Natural killer cell (primary cell): ENCODE measurements around the gene GRIN3B. TPM values are rescaled to one million over a fixed set of nuclear protein-coding genes. Genes with fewer than 3 reads are reported as not detected.

Experiments
- ATAC-seq, 3 donors: fragments of 150-1000 bp in 2 of 3; fragments of 200-7000 bp in 1 of 3; cut with Tn5 transposase; 1 replicate in 1 of 3; 2 replicates in 2 of 3; pipeline ENCODE4 v1.10.0; 2021; ENCODE audit warnings: mild to moderate bottlenecking in 2 of 3, moderate library complexity in 2 of 3
- DNase-seq, 2 donors: peaks; one replicate each; pipeline versions ENCODE4 v3.0.0 to v3.0.0-alpha.2; 2013 to 2021; ENCODE audit warnings: mixed read lengths in 1 of 2
- H3K27ac ChIP-seq: one replicate; pipeline ENCODE4 v1.5.1; 2013; ENCODE audit warnings: mild to moderate bottlenecking, low read length
- H3K27me3 ChIP-seq: one replicate; pipeline ENCODE4 v1.6.1; 2013; ENCODE audit warnings: low read length; ENCODE audit not compliant: control insufficient read depth, insufficient read depth
- H3K36me3 ChIP-seq: one replicate; pipeline ENCODE4 v1.6.1; 2013; ENCODE audit warnings: low read length; ENCODE audit not compliant: control insufficient read depth, insufficient read depth
- H3K4me1 ChIP-seq: one replicate; pipeline ENCODE4 v1.6.1; 2013; ENCODE audit warnings: low read length; ENCODE audit not compliant: control insufficient read depth, insufficient read depth
- H3K4me3 ChIP-seq: one replicate; pipeline ENCODE4 v1.5.1; 2013; ENCODE audit warnings: low read length
- H3K9me3 ChIP-seq: one replicate; pipeline ENCODE4 v1.6.1; 2013; ENCODE audit warnings: low read length; ENCODE audit not compliant: control insufficient read depth, insufficient read depth
- H3K27ac Mint-ChIP-seq, 2 donors: one replicate each; pipeline ENCODE4 v1.8.0; 2022; ENCODE audit warnings: mild to moderate bottlenecking in 2 of 2, mixed read lengths in 2 of 2, moderate library complexity in 1 of 2
- H3K27me3 Mint-ChIP-seq, 2 donors: one replicate each; pipeline ENCODE4 v1.8.0; 2022; ENCODE audit warnings: low read depth in 2 of 2, mixed read lengths in 2 of 2
- H3K36me3 Mint-ChIP-seq: one replicate; pipeline ENCODE4 v1.8.0; 2022; ENCODE audit warnings: mixed read lengths
- H3K4me1 Mint-ChIP-seq, 2 donors: one replicate each; pipeline ENCODE4 v1.8.0; 2022; ENCODE audit warnings: mixed read lengths in 2 of 2
- H3K4me3 Mint-ChIP-seq: one replicate; pipeline ENCODE4 v1.8.0; 2022; ENCODE audit warnings: mild to moderate bottlenecking, moderate library complexity, mixed read lengths
- H3K9me3 Mint-ChIP-seq, 2 donors: one replicate each; pipeline ENCODE4 v1.8.0; 2022; ENCODE audit warnings: mixed read lengths in 2 of 2
- CTCF ChIP-seq: fragments of 200-600 bp; IDR thresholded peaks from one replicate; pipeline ENCODE4 v1.8.0; 2022; ENCODE audit warnings: antibody characterized with exemption
- WGBS: methylation state at CpG from one replicate; pipeline ENCODE4 v1.1.7; 2013; ENCODE audit warnings: missing lambda C conversion rate; ENCODE audit not compliant: insufficient coverage; 5-methylcytosine and 5-hydroxymethylcytosine counted together
- intact Hi-C: fragments of 100-400 bp; cut with micrococcal nuclease; formaldehyde crosslinking; loops from one replicate; pipeline ENCODE4 v1.14.2; 2022
- total RNA-seq, 4 donors: library from RNA; stranded (reverse); fragments of 120-200 nt in 1 of 4; gene quantifications; one replicate each; pipeline versions ENCODE4 v1.2.3 to v1.2.4, GENCODE V29; 2013 to 2022

GRIN3B gene
- total RNA-seq, 3 donors from 2014 or later (not counting 1 experiment from before 2014, with no cell fraction given): 0.09 to 0.15 TPM; not detected in 1

- Mint-ChIP-seq H3K4me3 (peak overlapping the region; percentile 78), H3K36me3 (no peaks in the 10 kb centered on the region), H3K27me3 (peaks cover 9 to 22% of the 10 kb centered on the region in 2 donors), H3K27ac (peak overlapping the region; percentile 84 to 94), H3K9me3 (no peaks in the 10 kb centered on the region), H3K4me1 (peaks cover 7 to 13% of the 10 kb centered on the region in 2 donors)
- peaks cover 27% of the 10 kb centered on the region for H3K4me1 ChIP-seq
- ATAC-seq (peak; percentile 72 to 79 (median 73)), DNase-seq (peak; percentile 75 to 91)
- no peak overlapping the region for H3K4me3 ChIP-seq
- TF ChIP-seq CTCF: no peak
- H3K27me3 ChIP-seq: peaks cover 21% of the 10 kb centered on the region
- intact Hi-C loops: no loop called here
- H3K9me3 ChIP-seq: no peaks in the 10 kb centered on the region
- WGBS: 20% methylated on average over 64 of the region's 64 CpGs
- H3K27ac ChIP-seq: peak overlapping the region; percentile 22
- H3K36me3 ChIP-seq: peaks cover 4% of the 10 kb centered on the region
Observed at GRCh38 chr19:996051-996838, 4.0 kb upstream of the GRIN3B start.

- no peaks in the 10 kb centered on the region for H3K9me3 Mint-ChIP-seq
- intact Hi-C loops: no loop called here
- H3K4me1 ChIP-seq: peaks cover 34% of the 10 kb centered on the region
- peaks cover 30% of the 10 kb centered on the region for H3K27me3 ChIP-seq
- H3K4me3 Mint-ChIP-seq: no peak overlapping the region
- H3K27me3 Mint-ChIP-seq: peaks cover 16 to 27% of the 10 kb centered on the region in 2 donors
- no peak overlapping the region for H3K27ac Mint-ChIP-seq
- no peaks in the 10 kb centered on the region for H3K36me3 Mint-ChIP-seq
- WGBS: 68% methylated on average over 6 of the region's 6 CpGs
- no peaks in the 10 kb centered on the region for H3K9me3 ChIP-seq
- H3K4me1 Mint-ChIP-seq: peaks cover 7 to 16% of the 10 kb centered on the region in 2 donors
- H3K4me3 ChIP-seq: no peak overlapping the region
- ATAC-seq (no peak), DNase-seq (no peak)
- H3K27ac ChIP-seq: no peak overlapping the region
- H3K36me3 ChIP-seq: no peaks in the 10 kb centered on the region
- no peak for TF ChIP-seq CTCF
Observed at GRCh38 chr19:998064-998463, 2.2 kb upstream of the GRIN3B start.

GRCh38 chr19:999379-999719, 870 bp upstream of the GRIN3B start:
- Histone ChIP-seq H3K36me3 (no peaks in the 10 kb centered on the region), H3K4me1 (peaks cover 34% of the 10 kb centered on the region), H3K9me3 (no peaks in the 10 kb centered on the region), H3K27ac (no peak overlapping the region), H3K27me3 (peaks cover 30% of the 10 kb centered on the region), H3K4me3 (no peak overlapping the region)
- TF ChIP-seq CTCF: no peak
- no peak for ATAC-seq
- H3K4me1 Mint-ChIP-seq: peaks cover 7 to 16% of the 10 kb centered on the region in 2 donors
- peaks cover 16 to 27% of the 10 kb centered on the region in 2 donors for H3K27me3 Mint-ChIP-seq
- no peaks in the 10 kb centered on the region for H3K9me3 Mint-ChIP-seq
- intact Hi-C loops: no loop called here
- no peaks in the 10 kb centered on the region for H3K36me3 Mint-ChIP-seq
- DNase-seq: no peak
- no peak overlapping the region for H3K4me3 Mint-ChIP-seq
- H3K27ac Mint-ChIP-seq: no peak overlapping the region
- WGBS: 79% methylated on average over 3 of the region's 3 CpGs
